HG03039 (cell line): ENCODE data around the gene TSPAN4.

Experiments
- ATAC-seq: cut with Tn5 transposase; IDR thresholded peaks from one replicate; pipeline ENCODE4 v1.9.1; 2021; ENCODE audit warnings: mild to moderate bottlenecking, moderate library complexity; ENCODE audit not compliant: unreplicated experiment

Gene TSPAN4, protein sequence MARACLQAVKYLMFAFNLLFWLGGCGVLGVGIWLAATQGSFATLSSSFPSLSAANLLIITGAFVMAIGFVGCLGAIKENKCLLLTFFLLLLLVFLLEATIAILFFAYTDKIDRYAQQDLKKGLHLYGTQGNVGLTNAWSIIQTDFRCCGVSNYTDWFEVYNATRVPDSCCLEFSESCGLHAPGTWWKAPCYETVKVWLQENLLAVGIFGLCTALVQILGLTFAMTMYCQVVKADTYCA

DNA sequence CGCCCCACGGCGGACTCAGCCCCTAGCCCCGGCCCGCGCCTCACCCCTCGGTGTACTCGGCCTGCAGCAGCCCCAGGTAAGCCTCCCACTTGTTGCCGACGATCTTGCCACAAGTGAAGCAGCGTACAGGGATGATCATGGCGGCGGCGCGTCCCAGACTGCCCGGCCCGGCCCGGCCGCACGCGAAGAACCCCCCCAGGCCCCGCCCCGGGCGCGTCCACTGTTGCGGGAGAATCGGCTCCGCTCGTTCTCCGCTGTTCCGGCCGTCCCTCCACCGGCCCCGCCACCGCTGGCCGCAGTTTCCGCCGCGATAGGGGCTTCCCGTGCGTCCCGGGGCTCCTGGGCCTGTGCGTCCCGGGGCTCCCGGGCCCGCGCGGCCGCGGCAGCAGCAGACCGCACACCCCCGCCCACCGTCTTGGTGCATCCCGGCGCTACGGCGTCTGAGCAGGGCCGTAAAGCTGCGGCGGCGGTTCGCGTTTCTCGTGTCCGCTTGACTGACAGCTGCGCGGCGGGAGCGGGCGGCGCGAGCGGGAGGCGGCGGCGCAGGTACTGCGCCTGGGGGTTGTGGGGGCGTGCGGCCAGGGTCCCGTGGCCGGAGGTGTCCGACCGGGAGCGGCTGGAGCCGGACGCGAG lies at the start of gene TSPAN4, which contains the start of gene POLR2L:
Gene TSPAN4 (plus strand): TSS at position 483 of the 633 bp plus-strand sequence. CDS start 7,453 bp downstream, outside the sequence.
Gene POLR2L (minus strand): TSS at position 160 of the 633 bp plus-strand sequence. CDS start 21 bp downstream, at position 139.
- ATAC-seq = peak; percentile 47

DNA sequence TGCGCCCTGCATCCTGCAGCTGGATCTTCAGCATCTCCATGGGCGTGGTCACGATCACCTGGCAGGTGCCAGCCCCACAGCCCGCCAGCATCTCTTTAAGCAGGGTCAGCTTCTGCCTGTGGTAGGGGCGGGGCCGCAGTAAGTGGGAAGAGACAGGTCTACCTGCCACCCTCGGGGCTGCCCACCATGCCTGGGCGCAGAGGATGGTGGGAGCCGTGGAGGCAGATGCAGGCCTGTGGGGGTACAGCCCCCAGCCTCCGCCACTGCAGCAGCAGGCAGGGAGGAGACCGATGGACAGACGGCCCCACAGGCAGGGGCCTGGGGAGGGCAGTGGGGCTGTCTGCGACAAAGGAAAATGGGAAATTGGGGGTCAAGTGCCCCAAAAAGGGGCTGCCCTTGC lies 49.8 kb upstream of the TSPAN4 start:
- ATAC-seq = no peak

DNA sequence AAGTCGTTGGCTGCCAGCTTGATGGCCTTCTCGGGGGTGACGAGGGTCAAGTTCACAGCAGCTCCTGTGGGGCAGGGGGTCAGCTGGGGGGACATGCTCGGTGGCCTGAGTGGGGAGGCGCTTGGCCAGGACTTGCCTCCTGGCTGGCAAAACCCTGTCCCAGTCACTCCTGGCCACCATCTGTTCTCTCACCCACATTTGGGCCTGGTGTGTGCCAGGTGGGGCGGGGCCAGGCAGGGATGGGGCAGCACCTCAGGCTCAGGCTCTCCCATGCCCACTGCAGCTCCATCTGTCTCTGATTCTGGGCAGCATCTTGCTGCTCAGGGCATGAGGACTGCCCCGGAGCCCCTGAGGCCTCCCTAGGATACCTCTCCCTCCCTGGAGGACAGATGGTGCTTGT lies 49.1 kb upstream of the TSPAN4 start:
- no peak for ATAC-seq

DNA sequence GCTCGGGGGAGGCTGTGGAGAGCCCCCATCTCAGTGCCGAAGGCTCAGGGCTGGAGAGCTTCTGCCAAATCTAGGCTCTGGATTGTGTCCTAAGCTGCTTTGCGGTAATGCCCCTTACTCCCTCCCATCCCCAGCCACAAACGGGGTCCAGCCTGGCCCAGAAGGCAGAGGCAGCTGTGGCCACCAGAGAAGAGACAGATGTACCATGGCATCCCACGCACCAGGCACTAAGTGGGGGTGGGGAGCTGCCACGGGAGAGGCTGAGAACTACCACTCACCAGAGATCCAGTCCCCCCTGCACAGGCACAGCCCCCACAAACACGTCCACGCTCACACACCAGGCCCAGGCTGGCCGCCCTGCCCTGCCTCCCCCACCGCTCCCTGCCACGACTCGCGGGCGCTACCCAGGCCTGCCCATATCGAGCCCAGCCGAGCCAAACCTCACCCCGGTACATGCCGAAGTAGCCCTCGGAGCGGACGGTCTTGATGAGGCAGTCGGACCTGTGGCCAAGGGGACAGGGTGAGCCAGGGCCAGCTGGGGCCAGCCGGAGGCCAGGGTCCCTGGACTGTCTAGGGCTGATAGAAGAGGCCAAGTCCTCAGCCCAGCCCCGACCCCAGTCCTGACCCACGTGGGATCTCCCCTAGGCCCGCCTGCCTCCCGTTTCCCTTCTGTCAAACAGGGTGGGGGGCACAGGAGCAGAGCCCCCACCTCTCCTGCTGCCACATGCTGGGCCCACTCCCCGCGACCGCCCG lies 48.5 kb upstream of the TSPAN4 start:
- no peak for ATAC-seq

DNA sequence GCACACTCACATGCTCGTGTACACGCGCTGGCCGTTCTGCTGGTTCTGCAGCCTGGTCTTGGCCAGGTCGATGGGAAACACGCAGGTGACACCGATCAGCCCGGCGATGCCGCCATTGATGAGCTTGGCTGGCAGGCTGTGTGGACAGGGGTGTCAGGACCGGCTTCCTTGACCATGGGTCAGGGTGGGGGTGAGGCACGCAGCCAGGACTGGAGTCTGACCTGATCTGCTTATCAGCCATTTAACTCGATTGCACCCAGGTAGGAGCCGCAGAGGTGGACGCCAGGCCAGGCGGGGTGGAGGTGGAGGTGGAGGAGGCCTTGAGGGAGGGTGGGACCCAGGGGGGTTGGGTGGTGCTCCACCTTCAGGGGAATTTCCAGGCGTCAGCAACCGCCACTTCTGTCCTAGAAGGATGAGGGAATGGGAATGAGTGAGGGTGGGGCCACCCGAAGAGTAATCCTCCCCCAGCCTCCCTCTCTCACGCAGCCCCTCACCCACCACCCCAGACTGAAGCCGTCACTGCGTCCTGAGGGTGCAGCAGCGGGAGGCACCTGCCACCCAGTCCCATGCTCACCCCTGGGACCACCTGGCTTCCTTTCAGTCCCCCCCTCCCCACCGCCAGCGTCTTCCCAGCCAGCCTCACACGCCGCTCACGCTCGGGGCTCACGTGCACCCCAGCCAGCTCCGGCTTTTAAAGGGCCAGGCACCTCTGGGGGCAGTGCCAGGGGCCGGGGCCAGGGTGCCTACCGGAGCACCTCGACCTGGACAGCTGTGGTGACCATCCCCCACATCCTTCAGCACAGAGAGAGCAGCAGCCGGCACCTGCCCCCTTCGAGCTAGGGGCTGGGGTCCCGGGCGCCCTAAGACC lies 47.7 kb upstream of the TSPAN4 start:
- ATAC-seq = no peak

DNA sequence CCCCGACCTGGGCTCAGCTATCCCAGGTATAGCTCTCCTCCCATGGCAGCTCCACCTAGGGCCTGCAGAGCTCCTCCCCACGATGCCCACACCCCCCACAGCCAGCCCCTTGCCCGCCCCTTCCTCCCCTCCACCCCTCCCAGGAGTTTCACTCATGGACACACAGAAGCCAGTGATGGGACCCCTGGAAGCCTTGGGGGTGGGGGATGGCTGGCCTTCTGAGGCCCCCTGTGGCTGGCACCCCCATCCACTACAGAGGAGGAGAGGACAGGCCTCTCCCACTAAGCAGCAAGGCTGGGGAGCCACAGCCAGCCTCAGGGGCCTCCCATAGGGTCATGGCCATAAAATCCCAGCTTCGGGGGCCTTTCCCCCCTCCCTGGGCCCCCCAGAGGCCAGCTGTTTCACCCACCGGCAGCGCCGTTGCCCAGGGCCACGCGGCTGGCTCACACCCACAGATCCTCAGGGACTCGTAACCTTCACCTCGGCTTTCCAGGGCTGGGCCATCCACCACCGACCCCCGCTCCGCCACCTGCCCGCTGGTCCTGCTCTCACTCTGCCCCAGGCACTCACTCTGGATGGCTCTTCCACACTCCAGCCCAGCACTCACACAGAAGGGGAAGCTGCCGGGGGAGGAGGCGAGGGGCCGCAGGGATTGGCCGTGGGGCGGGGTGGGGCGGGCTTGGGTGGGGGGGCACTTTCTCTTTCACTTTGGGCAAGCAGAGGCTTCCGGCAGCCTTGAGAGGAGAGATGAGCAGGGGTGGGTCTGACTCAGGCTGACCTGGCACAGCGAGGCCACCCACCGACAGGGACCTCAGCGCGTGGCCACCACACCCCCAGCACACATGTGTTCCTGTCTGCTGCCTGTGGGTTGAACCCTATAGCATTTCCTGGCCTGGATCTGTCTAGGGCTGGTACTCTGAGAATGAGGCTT lies 46.8 kb upstream of the TSPAN4 start:
- ATAC-seq = no peak

DNA sequence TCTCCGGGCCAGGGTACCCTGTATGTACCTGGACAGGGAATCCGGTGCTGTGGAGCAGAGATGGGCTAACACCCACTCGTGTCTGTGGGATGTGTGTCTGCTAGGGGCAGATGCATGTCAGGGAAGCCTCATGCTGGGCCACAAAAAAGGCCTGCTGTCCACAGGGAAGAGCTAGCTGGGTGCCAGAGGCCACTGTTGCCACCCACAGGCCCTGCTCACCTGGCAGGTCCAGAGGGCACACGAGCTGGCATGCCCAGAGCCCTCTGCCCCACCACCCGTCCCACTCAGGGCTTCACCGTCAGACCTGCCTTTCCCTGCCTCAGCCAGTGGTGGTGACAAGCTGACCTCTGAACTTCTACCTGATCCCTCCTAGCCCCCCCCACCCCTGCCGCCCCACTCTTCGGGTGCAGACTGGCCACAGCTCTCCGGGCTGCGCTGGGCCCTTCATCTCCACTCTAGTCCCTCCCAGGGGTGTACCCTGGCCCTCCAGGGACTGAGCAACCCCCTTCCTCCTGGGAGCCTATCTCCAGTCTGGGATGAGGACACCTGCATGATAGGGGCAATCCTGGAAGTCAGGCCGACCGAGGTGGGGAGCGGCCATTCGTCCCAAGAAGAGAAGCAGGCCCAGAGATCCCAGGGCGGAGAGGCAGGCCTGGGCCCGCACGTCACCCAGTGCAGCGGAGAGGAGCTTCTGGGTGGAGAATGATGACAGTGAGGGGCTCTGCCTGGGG lies 45.9 kb upstream of the TSPAN4 start:
- no peak for ATAC-seq

DNA sequence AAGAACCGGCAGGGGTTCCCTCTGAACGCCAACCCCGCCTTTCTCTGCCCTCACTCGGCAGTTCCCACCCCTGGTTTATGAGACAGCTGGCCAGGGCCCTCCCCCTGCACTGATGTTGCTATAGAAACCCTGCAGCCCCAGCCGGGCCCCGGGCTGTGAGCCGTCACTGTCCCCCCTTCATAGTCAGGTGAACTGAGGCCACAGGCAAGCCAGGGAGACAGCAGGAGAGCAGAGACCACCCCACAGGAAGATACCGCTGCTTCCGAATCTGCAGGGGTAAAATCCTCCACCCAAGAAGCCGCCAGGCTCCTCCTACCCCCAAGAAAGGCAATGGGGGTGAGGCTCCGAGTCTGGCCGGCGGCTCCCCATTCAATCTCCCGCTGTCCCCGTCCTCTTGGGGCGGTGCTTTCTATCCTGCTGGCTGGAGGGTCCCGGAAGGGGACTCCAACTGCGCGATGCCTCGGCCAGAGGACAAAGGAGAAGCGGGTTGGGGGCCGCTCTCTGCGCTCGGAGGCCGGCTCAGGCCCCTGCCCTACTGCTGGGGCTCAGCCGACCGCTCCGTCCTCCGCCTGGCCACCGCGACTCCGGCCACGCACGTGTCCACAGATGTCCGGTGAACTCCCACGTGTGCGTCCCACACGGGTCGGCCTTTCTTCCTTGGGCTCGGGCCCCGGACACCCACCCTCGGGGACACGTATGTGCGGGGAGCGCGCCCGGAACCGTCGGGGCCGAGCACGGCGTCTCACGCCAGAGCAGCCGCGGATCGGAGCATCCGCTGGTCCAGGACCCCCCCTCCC lies 45.2 kb upstream of the TSPAN4 start:
- peak; percentile 19 for ATAC-seq

DNA sequence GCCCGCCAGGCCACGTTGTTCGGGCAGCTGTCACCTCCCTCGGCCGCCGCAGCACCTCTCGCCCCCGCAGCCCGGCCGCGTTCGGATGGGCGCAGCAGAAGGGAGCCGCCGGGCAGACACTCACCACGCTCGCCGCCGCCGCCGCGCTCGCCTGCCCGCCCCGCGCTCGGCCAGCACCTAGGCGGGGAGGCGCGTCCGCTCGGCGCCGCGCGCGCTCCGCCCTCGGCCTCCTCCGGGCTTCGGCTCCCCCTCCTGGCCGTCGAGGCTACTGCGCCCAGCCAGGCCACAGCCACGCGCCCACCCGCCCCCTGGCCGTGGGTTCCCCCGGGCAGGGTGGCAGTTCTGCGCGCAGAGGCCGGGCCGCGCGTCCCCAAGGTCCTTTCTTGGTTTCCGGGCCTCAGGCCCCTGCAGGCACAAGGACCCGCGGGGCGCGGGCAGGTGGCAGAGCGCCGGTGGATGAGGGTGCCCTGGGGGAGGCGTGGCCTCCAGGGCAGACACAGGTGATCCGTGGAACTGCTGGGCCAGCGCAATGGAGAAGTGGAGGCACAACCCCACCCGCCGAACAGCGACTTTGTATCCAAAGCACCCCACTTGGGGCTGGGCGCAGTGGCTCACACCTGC lies 44.4 kb upstream of the TSPAN4 start, which contains the start of gene SLC25A22:
Gene SLC25A22 (minus strand): TSS at position 189 of the 621 bp plus-strand sequence. CDS start 3,275 bp downstream, outside the sequence.
- peak; percentile 37 for ATAC-seq

DNA sequence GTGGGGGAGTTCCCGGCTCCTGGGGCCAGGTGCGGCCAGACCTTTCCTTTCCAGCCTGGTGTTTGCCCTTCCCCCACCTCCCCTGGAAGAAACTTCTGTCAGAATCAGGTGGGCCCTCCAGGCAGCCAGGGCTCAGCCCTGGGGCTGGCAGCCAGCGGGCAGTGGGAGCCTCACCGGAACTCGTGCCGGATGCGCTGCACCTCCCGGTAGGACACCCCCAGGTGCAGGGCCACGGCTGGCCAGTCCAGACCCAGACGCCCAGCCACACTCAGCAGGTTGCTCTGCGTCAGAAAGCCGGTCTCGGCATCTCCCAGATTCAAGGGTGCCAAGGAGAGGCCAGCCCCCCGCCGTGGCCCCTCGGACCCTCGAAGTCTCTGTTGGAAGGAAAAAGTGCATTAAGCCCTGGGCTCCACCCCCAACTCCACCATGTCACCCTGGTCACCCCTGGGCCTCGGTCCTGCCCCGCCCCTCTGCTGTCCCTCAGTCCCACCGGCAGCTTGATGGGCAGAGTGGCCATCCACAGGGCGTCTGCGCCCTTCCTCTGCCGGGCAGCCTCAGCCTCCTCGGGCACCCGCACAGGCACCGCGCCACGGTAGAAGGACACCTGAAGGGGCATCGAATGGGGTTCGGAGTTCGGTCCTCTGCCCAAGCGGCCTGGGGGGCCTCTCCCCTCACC lies 42.9 kb upstream of the TSPAN4 start:
- ATAC-seq = no peak

DNA sequence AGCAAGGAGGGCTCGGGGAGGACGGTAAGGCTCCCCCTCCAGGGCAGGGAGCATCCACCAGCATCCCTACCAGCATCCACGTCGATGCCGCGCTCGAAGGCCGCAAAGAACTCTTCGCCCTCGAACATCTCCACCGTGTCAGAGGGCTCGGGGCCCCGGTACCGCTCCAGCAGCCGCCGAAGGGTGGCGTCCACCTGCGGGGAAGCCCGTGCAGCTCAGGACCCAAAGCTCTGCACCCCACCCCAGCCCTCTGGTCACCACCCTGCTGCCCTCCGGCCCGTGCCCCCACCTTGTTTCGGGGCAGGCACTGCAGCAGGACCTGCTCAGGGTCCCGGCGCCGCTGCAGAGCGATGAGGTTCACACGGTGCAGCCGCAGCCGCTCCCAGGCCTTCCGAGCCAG lies 42.2 kb upstream of the TSPAN4 start:
- ATAC-seq = no peak

DNA sequence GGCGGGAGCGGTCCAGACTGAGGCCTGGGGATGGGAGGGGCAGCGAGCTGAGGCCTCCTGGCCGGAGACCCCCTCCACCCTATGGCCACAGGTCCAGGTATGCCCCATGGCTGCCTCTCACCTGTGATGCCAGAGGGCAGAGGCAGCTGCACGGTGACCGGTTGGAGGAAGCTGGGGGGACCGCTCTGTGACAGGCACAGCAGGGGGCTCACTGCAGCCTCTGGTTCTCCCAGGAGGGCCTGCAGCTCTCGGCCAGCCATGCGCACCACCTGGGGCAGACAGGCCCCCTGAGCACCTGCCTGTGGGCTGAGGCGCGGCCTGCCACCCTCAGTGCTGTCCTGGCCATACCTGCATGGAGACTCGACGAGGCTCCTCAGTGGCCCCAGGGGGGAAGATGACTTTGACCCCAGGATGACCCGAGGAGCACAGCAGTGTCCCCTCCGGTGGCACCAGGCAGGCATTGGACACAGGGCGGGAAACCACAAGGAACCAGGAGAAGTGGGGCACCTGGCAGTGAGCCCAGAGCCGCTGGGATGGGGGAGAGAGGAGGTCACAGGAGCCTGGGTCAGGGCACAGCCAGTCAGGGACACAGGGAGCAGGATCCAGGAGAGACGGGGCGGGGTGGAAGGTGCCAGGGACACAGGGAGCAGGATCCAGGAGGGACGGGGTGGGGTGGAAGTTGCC lies 41.4 kb upstream of the TSPAN4 start:
- ATAC-seq = no peak

DNA sequence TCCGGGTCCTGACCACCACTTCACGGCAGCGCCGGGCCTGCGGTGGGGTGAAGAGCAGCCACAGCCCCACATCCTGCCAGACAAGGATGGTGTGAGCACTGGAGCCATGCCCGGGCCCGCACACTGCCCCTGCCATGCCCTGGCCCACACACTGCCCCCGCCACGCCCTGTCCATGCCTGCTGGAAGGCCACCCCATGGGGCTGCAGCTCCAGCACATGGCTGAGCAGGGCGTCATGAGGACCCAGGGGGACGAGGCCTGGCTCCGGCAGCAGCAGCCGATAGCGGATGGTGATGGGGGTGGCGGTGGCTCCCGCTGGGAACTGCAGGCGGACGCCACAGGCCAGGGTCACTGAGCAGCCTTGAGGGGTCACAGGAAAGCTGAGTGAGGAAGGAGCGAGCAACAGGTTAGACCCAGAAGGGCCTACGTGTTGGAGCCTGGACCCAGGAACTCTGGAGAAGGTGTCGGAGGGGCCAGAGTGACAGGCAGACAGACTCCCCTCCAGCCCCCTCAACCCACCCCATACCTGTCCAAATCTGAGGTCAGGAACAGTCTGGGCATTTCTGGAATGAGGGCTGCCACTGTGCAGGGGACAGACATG lies 40.5 kb upstream of the TSPAN4 start:
- ATAC-seq = no peak

DNA sequence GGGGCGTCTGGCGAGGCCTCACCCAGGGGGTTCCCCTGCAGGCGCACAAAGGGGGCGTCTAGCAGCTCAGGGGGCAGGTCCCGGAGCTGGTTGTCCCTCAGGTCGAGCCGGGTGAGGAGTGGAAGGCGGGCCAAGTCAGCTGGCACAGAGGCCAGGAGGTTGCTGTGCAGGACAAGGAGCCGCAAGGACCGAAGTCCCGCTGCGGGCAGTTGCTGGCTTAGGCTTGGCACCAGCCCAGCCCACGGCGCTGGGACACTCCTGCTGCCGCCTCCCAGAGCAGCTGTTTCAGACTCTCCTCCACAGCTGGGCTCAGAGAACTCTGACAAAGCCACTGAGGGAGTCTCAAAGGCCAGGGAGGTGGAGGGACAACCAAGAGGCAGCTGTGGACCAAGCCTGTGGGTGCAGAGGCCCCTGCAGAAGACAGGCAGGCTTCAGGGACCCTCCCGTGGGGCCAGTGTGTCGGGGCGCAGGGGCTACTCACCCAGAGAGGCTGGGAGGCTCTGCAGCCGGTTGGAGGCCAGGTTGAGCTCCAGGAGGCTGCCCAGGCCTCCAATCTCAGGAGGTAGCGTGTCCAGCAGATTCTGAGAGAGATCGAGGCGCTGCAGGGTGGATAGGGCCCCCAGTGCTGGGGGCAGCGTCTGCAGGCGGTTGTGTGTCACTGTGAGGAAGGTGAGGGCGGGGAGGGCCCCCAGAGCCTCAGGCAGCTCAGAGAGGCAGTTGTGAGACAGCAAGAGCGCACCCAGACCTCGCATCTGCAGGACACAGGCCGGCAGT lies 39.8 kb upstream of the TSPAN4 start:
- no peak for ATAC-seq

DNA sequence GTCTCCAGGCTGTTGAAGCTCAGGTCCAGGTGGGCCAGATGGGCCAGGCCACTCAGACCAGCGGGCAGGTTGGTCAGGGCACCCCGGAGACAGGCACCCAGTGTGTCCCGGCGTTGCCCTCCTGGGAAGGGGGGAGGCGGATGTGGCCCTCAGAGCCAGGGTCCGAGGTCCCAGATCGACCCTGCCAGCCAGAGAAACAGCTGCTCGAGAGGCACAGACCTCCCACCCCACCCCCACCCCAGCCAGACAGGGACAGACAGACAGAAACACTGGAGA lies 39.2 kb upstream of the TSPAN4 start:
- ATAC-seq = no peak
